Panc1 (cell line): ENCODE data around the gene CCDC102A. TPM values are rescaled to one million over a fixed set of nuclear protein-coding genes. Genes with fewer than 3 reads are reported as not detected.

ENCODE experiments used
- ATAC-seq: fragments of 200-7000 bp; cut with Tn5 transposase; 2 replicates; pipeline ENCODE4 v1.9.1; 2020; ENCODE audit warnings: mild to moderate bottlenecking, moderate library complexity
- BruUV-seq: library from RNA; stranded (reverse); fragments of 400-500 nt; replicated peaks from 2 replicates; lab custom pipeline; 2021; lab: Mats Ljungman, UMichigan
- CTCF ChIA-PET: fragments of 300-600 bp; sonication (Branson Sonifier 250); formaldehyde crosslinking; loops from one replicate; lab custom pipeline; 2022; ENCODE audit warnings: antibody characterized with exemption; lab: Charles Lee
- POLR2A ChIA-PET: fragments of 300-600 bp; sonication (Branson Sonifier 250); formaldehyde crosslinking; loops from one replicate; lab custom pipeline; 2022; ENCODE audit warnings: antibody characterized with exemption; lab: Charles Lee
- DNase-seq: peaks from one replicate; pipeline ENCODE4 v3.0.0-alpha.2; 2010; ENCODE audit warnings: low read depth, low spot score
- H3K27ac ChIP-seq: 2 replicates; pipeline ENCODE4 v1.5.1; 2011; ENCODE audit warnings: mild to moderate bottlenecking, low read length, inconsistent platforms
- H3K27me3 ChIP-seq: fragments of 200-500 bp; sonication (Bioruptor generic); 2 replicates; pipeline ENCODE4 v1.6.0; 2014; ENCODE audit warnings: low read length, inconsistent platforms; ENCODE audit not compliant: control insufficient read depth, insufficient read depth
- H3K36me3 ChIP-seq: fragments of 200-500 bp; sonication (Bioruptor generic); 2 replicates; pipeline ENCODE4 v1.5.1; 2014; ENCODE audit warnings: inconsistent platforms, mild to moderate bottlenecking, low read length, moderate library complexity; ENCODE audit not compliant: control insufficient read depth, insufficient read depth
- H3K4me1 ChIP-seq: 2 replicates; pipeline ENCODE4 v1.5.1; 2011; ENCODE audit warnings: inconsistent platforms, mild to moderate bottlenecking, low read length, moderate library complexity; ENCODE audit not compliant: control insufficient read depth, insufficient read depth
- H3K4me3 ChIP-seq, 2 experiments: 2 replicates each; pipeline ENCODE4 v1.5.1; 2011 to 2012; ENCODE audit warnings: low read depth in 2 of 2, low read length in 2 of 2, mild to moderate bottlenecking in 2 of 2, inconsistent platforms in 1 of 2, moderate library complexity in 1 of 2
- H3K9me3 ChIP-seq: fragments of 200-500 bp; sonication (Bioruptor generic); 2 replicates; pipeline ENCODE4 v1.5.1; 2014; ENCODE audit warnings: low read depth, mild to moderate bottlenecking, inconsistent platforms, low read length, moderate library complexity; ENCODE audit not compliant: control insufficient read depth, insufficient read depth
- POLR2AphosphoS5 ChIP-seq: IDR thresholded peaks from 2 replicates; pipeline ENCODE4 v1.6.1; 2012; ENCODE audit warnings: mild to moderate bottlenecking, low read depth, low read length, moderate library complexity
- SIN3A ChIP-seq: IDR thresholded peaks from 2 replicates; pipeline ENCODE4 v1.6.1; 2012; ENCODE audit warnings: low read depth, mild to moderate bottlenecking, low read length, moderate library complexity, borderline replicate concordance; ENCODE audit not compliant: insufficient read depth
- TCF7L2 ChIP-seq: IDR thresholded peaks from 2 replicates; pipeline ENCODE4 v1.6.1; 2011; ENCODE audit warnings: mild to moderate bottlenecking, low read depth, low read length, inconsistent platforms
- in situ Hi-C: cut with HindIII; loops from 2 replicates; pipeline ENCODE4 v1.10.0; 2016; ENCODE audit warnings: low sequenced_read_pairs, low pct_unique_long_range_greater_than_20kb
- intact Hi-C: fragments of 100-400 bp; cut with micrococcal nuclease; formaldehyde crosslinking; loops from one replicate; pipeline ENCODE4 v1.10.0; 2022; ENCODE audit not compliant: unreplicated experiment
- total RNA-seq: library from RNA; stranded (reverse); gene quantifications from one replicate; pipeline ENCODE4 v1.2.1, GENCODE V29; 2021; ENCODE audit not compliant: unreplicated experiment
- TF ChIP-seq, protein P1 (sequence below): fragments of 450-650 bp; IDR thresholded peaks from 2 replicates; pipeline ENCODE4 v1.5.1; 2017; ENCODE audit warnings: mild to moderate bottlenecking
- TF ChIP-seq, protein P2 (sequence below), 2 experiments: IDR thresholded peaks; 2 replicates each; pipeline ENCODE4 v1.6.1; 2011 to 2012; ENCODE audit warnings: low read depth in 2 of 2, control low read depth in 1 of 2, low read length in 1 of 2, mild to moderate bottlenecking in 1 of 2, moderate library complexity in 1 of 2; ENCODE audit not compliant: insufficient read depth in 1 of 2

The CCDC102A gene
- total RNA-seq, 1 experiment from 2014 or later, result 12.9 TPM

DNA sequence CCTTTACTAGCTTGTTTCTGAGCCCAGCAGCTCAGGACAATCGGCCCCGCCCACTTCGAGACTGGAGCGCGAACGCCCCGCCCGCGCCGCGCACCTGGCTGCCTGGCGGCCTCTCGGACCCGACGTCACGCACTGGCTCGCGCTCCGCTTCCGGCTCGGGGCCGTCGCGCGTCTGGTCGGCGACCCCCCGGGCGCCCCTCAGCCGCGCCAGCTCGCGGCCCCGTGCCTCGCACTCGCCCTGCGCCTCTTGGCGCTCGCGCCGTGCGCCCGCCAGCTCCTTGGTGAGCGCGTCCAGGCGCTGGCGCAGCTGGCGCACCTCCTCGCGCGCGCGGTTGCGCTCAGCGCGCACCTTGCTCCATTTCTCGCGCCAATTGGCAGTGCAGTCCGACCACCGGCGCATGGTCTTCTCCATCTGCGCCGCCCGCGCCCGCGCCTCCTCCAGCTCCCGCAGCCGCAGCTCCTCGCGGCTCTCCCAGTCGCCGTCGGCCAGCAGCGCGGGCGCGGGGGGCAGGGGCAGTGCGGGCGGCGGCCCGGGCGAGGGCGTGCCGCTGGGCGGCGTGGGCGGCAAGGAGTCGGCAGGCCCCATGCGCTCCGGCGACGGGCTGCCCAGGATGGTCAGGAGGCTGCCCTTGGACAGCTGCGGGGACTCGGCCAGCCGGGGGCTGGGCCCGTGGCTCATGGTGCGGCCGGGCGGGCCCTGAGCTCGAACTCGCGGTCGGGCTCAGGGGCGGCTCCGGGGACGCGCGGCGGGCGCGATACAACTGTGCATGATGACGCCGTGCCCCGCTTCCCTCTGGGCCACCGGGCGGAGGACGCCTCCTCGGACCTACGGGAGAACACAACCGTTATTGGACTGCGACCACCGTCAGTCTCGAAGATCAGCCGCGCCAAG lies 7.6 kb downstream of the CCDC102A start:
- in situ Hi-C loops (no loop called here), intact Hi-C loops (no loop called here)
- no peaks in the 10 kb centered on the region for H3K9me3 ChIP-seq
- ChIA-PET POLR2A (no interaction called here), CTCF (no interaction called here)
- H3K27me3 ChIP-seq, result no peaks in the 10 kb centered on the region
- no TSS peak for BruUV-seq
- no peaks in the 10 kb centered on the region for H3K4me1 ChIP-seq
- DNase-seq (no peak), ATAC-seq (no peak)
- H3K4me3 ChIP-seq, result no peak overlapping the region
- no peak for TF ChIP-seq POLR2AphosphoS5
- TF ChIP-seq TCF7L2, result no peak
- TF ChIP-seq SIN3A, result no peak
- TF ChIP-seq, protein P1, sequence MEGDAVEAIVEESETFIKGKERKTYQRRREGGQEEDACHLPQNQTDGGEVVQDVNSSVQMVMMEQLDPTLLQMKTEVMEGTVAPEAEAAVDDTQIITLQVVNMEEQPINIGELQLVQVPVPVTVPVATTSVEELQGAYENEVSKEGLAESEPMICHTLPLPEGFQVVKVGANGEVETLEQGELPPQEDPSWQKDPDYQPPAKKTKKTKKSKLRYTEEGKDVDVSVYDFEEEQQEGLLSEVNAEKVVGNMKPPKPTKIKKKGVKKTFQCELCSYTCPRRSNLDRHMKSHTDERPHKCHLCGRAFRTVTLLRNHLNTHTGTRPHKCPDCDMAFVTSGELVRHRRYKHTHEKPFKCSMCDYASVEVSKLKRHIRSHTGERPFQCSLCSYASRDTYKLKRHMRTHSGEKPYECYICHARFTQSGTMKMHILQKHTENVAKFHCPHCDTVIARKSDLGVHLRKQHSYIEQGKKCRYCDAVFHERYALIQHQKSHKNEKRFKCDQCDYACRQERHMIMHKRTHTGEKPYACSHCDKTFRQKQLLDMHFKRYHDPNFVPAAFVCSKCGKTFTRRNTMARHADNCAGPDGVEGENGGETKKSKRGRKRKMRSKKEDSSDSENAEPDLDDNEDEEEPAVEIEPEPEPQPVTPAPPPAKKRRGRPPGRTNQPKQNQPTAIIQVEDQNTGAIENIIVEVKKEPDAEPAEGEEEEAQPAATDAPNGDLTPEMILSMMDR, result no peak
- TF ChIP-seq, protein P2, sequence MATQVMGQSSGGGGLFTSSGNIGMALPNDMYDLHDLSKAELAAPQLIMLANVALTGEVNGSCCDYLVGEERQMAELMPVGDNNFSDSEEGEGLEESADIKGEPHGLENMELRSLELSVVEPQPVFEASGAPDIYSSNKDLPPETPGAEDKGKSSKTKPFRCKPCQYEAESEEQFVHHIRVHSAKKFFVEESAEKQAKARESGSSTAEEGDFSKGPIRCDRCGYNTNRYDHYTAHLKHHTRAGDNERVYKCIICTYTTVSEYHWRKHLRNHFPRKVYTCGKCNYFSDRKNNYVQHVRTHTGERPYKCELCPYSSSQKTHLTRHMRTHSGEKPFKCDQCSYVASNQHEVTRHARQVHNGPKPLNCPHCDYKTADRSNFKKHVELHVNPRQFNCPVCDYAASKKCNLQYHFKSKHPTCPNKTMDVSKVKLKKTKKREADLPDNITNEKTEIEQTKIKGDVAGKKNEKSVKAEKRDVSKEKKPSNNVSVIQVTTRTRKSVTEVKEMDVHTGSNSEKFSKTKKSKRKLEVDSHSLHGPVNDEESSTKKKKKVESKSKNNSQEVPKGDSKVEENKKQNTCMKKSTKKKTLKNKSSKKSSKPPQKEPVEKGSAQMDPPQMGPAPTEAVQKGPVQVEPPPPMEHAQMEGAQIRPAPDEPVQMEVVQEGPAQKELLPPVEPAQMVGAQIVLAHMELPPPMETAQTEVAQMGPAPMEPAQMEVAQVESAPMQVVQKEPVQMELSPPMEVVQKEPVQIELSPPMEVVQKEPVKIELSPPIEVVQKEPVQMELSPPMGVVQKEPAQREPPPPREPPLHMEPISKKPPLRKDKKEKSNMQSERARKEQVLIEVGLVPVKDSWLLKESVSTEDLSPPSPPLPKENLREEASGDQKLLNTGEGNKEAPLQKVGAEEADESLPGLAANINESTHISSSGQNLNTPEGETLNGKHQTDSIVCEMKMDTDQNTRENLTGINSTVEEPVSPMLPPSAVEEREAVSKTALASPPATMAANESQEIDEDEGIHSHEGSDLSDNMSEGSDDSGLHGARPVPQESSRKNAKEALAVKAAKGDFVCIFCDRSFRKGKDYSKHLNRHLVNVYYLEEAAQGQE (IDR thresholded peaks at IDR 0.05; ENCODE audit: insufficient read depth in 1 of 2, low read depth in 2 of 2, low read length in 1 of 2), result no peak
- no peak overlapping the region for H3K27ac ChIP-seq
- no peaks in the 10 kb centered on the region for H3K36me3 ChIP-seq

DNA sequence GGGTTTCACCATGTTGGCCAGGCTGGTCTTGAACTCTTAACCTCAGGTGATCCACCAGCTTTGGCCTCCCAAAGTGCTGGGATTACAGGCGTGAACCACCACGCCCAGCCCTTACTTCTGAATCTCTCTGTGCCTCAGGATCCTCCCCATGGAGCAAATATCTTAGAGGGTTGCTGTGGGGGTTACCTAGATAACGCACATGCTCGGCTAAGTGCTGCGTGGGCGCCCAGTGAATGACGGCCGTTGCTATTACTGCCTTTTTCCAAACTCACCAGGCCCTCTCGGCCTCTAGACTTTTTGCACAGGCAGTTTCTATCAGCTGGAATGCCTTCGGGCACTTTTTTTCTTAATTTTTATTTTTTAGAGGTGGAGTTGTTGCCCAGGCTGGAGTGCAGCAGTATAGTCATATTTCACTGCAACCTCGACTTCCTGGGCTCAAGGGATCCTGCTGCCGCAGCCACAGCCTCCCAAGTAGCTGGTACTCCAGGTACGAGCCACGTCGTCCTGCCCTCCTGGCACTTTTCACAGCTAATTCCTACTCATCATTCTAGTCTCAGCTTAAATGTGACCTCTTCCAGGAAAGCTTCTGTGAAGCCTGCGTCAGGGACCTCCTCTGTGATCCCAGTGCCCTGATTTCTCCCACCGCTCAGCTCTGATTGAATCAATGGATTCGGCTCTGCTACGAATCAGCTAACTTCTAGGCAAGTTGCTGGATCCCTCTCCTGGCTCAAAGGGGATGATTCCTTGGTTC lies 8.6 kb downstream of the CCDC102A start:
- no peaks in the 10 kb centered on the region for H3K9me3 ChIP-seq
- H3K27ac ChIP-seq, result no peak overlapping the region
- DNase-seq, result no peak
- H3K36me3 ChIP-seq, result no peaks in the 10 kb centered on the region
- ChIA-PET POLR2A (no interaction called here), CTCF (no interaction called here)
- ATAC-seq, result no peak
- TF ChIP-seq, protein P1, result no peak
- no peak for TF ChIP-seq POLR2AphosphoS5
- no peak for TF ChIP-seq TCF7L2
- TF ChIP-seq SIN3A, result no peak
- TF ChIP-seq, protein P2 (IDR thresholded peaks at IDR 0.05; ENCODE audit: insufficient read depth in 1 of 2, low read depth in 2 of 2, low read length in 1 of 2), result no peak
- BruUV-seq, result no TSS peak
- H3K27me3 ChIP-seq, result no peaks in the 10 kb centered on the region
- in situ Hi-C loops, result no loop called here
- no peak overlapping the region for H3K4me3 ChIP-seq
- intact Hi-C loops, result no loop called here
- H3K4me1 ChIP-seq, result no peaks in the 10 kb centered on the region
